ENCODE data around the gene GRPEL2.
"Not testable (repeated sequence)": the region's sequence is repeated elsewhere in the genome, so short reads cannot be mapped to it uniquely, and the experiment has no call there.

The GRPEL2 gene

DNA sequence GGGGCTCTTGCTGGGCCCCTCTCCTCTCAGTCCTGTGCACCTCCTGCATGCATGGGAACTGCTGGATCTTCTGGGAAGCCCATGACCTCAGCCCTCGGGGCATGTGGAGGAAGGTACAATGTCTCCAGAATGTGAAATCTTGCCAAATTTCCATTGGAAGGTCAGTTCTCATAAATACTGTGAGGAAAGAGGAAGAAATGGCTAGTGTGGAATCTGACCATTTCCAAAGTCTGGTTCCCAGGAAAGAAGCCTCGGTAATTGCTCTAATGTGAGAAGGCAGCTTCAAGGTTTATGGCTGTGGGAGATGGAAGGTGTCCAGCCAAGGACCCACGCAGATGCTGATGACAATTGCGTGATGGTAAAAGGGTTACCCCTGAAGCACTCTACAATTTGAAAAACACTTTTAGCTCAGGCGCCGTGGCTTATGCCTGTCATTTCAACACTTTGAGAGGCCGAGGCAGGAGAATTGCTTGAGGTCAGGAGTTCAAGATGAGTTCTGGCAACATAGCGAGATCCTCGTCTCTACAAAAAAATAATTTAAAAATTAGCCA is 41.9 kb downstream of the GRPEL2 start:
- TF ChIP-seq CTCF (IDR thresholded peaks at IDR 0.05; ENCODE audit: low read depth, low read length), result no peak
- no peak overlapping the region for H3K4me3 ChIP-seq (ENCODE audit: low read depth, low read length)

- H3K4me3 ChIP-seq (ENCODE audit: low read depth, low read length), result no peak overlapping the region
- TF ChIP-seq CTCF (IDR thresholded peaks at IDR 0.05; ENCODE audit: low read depth, low read length), result no peak
Measured at GRCh38 chr5:149387982-149388381, 42.7 kb downstream of the GRPEL2 start.

GRCh38 chr5:149388498-149389190 is 43.3 kb downstream of the GRPEL2 start:
- TF ChIP-seq CTCF (IDR thresholded peaks at IDR 0.05; ENCODE audit: low read depth, low read length), result no peak
- no peak overlapping the region for H3K4me3 ChIP-seq (ENCODE audit: low read depth, low read length)

DNA sequence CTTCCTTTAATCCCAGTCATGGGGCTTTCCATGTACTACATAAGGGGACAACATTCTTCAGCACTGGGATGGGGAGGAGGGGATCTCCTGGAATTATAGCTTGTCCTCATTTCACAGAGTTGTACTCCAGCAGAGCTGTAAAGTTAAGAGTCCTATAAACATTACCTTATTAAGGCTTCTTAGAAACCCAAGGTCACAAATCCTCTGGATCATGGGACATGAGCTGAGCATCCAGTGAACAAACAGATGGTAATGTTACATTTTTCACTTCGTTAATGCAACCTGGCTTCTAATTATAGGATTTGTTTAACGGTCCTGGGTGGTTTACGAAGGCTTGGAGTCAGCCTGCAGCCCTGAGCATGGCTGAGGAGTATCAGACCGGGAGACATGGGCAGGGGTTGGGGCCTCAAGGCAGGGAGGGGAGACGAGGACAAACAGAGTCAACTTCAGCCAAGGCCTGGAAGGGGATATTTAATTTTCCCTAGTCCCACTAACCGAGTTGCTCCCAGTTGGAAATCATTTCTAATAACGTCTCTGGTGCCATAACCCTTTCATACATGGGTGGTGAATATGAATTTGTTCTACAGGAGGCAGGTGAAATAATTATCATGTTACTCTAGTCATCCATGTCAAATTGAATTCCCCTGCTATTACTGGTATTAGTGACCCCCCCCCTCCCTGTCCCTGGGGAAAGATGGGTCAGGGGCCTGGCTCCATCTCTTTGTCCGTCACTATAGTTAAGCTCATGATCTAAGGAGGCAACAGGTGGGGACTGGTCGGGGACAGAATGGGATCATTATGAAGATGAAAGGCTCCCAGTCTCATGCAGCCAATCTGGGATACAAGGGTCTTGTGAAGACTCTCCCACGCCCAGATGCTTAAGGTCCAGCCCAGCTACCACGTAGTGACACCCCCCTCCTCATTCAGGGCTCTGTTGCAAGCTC is 44.5 kb downstream of the GRPEL2 start:
- no peak overlapping the region for H3K4me3 ChIP-seq (ENCODE audit: low read depth, low read length)
- no peak for TF ChIP-seq CTCF (IDR thresholded peaks at IDR 0.05; ENCODE audit: low read depth, low read length)

- not testable (repeated sequence) for H3K4me3 ChIP-seq (ENCODE audit: low read depth, low read length)
Measured at GRCh38 chr5:149391076-149391475, 45.8 kb downstream of the GRPEL2 start.

DNA sequence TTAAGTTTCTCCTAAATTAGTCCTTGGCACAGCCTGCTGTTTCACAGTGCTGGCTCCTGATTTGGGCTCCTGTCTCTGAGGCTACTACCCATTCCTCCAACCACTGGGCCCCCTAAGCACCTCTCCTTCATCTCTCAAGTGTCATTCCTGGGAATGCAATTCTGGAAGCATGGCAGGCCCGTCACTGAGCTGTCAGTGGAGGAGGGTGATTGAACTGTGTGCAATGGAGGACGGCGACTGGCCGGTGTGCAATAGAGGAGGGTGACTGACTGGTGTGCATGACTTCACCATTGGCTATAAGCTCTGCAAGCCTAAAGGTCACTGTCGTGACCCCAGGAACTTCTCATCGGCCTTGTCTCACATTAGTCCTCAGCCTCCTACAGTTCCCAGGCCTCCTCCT is 46.2 kb downstream of the GRPEL2 start:
- no peak overlapping the region for H3K4me3 ChIP-seq (ENCODE audit: low read depth, low read length)
- TF ChIP-seq CTCF (IDR thresholded peaks at IDR 0.05; ENCODE audit: low read depth, low read length), result no peak

DNA sequence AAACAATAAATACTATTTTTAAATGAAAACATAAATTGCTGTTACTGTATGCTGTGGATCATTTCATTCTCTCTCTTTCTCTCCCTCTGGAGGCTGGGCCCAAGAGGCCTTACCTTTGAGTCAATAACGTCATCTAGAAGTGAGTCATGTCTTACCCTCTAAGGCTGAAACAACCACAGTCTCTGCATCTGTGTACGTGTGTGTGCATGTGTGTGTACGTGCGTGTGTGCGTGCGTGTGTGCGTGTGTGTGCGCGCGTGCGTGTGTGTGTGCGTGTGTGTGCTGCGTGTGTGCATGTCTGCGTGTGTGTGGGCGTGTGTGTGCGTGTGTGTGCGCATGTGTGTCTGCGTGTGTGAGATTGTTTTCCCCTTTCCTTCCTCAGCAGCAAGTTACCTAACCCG is 47.4 kb downstream of the GRPEL2 start:
- TF ChIP-seq CTCF (IDR thresholded peaks at IDR 0.05; ENCODE audit: low read depth, low read length), result no peak
- no peak overlapping the region for H3K4me3 ChIP-seq (ENCODE audit: low read depth, low read length)

- not testable (repeated sequence) for H3K4me3 ChIP-seq (ENCODE audit: low read depth, low read length)
Measured at GRCh38 chr5:149394996-149395395, 49.7 kb downstream of the GRPEL2 start.
